Activated T-helper 9 cell treated with anti-CD3 and anti-CD28 coated beads, Interleukin-2, amount 50 U/mL, for 16 hours (primary cell): ENCODE results near the gene JAZF1.
"Not testable (repeated sequence)": the region's sequence is repeated elsewhere in the genome, so short reads cannot be mapped to it uniquely, and the experiment has no call there.

Experiments used
- DNase-seq: peaks from one replicate; pipeline ENCODE4 v3.0.0-alpha.2; 2020; ENCODE audit warnings: low read depth

Gene JAZF1

GRCh38 chr7:28042721-28043120, 137.9 kb downstream of the JAZF1 start:
- DNase-seq: no peak

- DNase-seq: no peak
These were observed 138.9 kb downstream of the JAZF1 start for GRCh38 chr7:28041508-28042314.

GRCh38 chr7:28038175-28038797, 142.3 kb downstream of the JAZF1 start:
- DNase-seq: no peak

GRCh38 chr7:28037220-28038010, 143.2 kb downstream of the JAZF1 start:
- DNase-seq: no peak

GRCh38 chr7:28036696-28037095, 143.9 kb downstream of the JAZF1 start:
- DNase-seq: no peak

GRCh38 chr7:28033386-28033785, 147.2 kb downstream of the JAZF1 start:
- DNase-seq: no peak

- DNase-seq: no peak
These were observed 147.7 kb downstream of the JAZF1 start for GRCh38 chr7:28032738-28033380.

- no peak for DNase-seq
These were observed 151.5 kb downstream of the JAZF1 start for GRCh38 chr7:28029051-28029450.

GRCh38 chr7:28028471-28028870, 152.1 kb downstream of the JAZF1 start:
- no peak for DNase-seq

- no peak for DNase-seq
These were observed 154.4 kb downstream of the JAZF1 start for GRCh38 chr7:28026237-28026636.

- no peak for DNase-seq
These were observed 155.7 kb downstream of the JAZF1 start for GRCh38 chr7:28024786-28025334.

GRCh38 chr7:28020302-28020940, 160.2 kb downstream of the JAZF1 start:
- no peak for DNase-seq

GRCh38 chr7:28018856-28019465, 161.6 kb downstream of the JAZF1 start:
- DNase-seq: no peak

GRCh38 chr7:28018446-28018845, 162.1 kb downstream of the JAZF1 start:
- DNase-seq: no peak

GRCh38 chr7:28018020-28018419, 162.6 kb downstream of the JAZF1 start:
- no peak for DNase-seq

GRCh38 chr7:28017372-28017771, 163.2 kb downstream of the JAZF1 start:
- DNase-seq: no peak

- no peak for DNase-seq
These were observed 164.3 kb downstream of the JAZF1 start for GRCh38 chr7:28016297-28016696.

- no peak for DNase-seq
These were observed 165.4 kb downstream of the JAZF1 start for GRCh38 chr7:28015169-28015568.

- DNase-seq: not testable (repeated sequence)
These were observed 166.3 kb downstream of the JAZF1 start for GRCh38 chr7:28014340-28014739.

- no peak for DNase-seq
These were observed 167.2 kb downstream of the JAZF1 start for GRCh38 chr7:28013441-28013840.

- no peak for DNase-seq
These were observed 167.6 kb downstream of the JAZF1 start for GRCh38 chr7:28013019-28013418.
